H9 (cell line): ENCODE data around the gene MKRN2. TPM values are rescaled to one million over a fixed set of nuclear protein-coding genes. Genes with fewer than 3 reads are reported as not detected.

Experiments
- DNase-seq: peaks from one replicate; pipeline ENCODE4 v3.0.0-alpha.2; 2017
- H2AFZ ChIP-seq: one replicate; pipeline ENCODE4 v1.6.1; 2013; ENCODE audit warnings: mild to moderate bottlenecking, low read length, control low read depth, moderate library complexity
- H2AK5ac ChIP-seq: 2 replicates; pipeline ENCODE4 v1.6.1; 2013; ENCODE audit warnings: low read length, control low read depth, mixed read lengths; ENCODE audit not compliant: insufficient read length
- H2BK120ac ChIP-seq: one replicate; pipeline ENCODE4 v1.6.1; 2013; ENCODE audit warnings: low read depth, mild to moderate bottlenecking, low read length, control low read depth, inconsistent platforms; ENCODE audit not compliant: poor library complexity, severe bottlenecking
- H2BK12ac ChIP-seq: 2 replicates; pipeline ENCODE4 v1.6.1; 2013; ENCODE audit warnings: low read length, control low read depth, mixed read lengths, low read depth; ENCODE audit not compliant: insufficient read length
- H2BK15ac ChIP-seq: 2 replicates; pipeline ENCODE4 v1.6.1; 2013; ENCODE audit warnings: low read depth, low read length, control low read depth
- H2BK20ac ChIP-seq: one replicate; pipeline ENCODE4 v1.6.1; 2013; ENCODE audit warnings: low read depth, mild to moderate bottlenecking, low read length, control low read depth, inconsistent platforms; ENCODE audit not compliant: poor library complexity, severe bottlenecking
- H2BK5ac ChIP-seq: 2 replicates; pipeline ENCODE4 v1.6.1; 2013; ENCODE audit warnings: low read length, control low read depth, mixed read lengths; ENCODE audit not compliant: insufficient read length
- H3K14ac ChIP-seq: 2 replicates; pipeline ENCODE4 v1.6.1; 2013; ENCODE audit warnings: low read length, control low read depth; ENCODE audit not compliant: insufficient read depth
- H3K18ac ChIP-seq: 2 replicates; pipeline ENCODE4 v1.6.1; 2013; ENCODE audit warnings: low read depth, mild to moderate bottlenecking, mixed read lengths, low read length, control low read depth; ENCODE audit not compliant: insufficient read length
- H3K23ac ChIP-seq: 2 replicates; pipeline ENCODE4 v1.6.1; 2013; ENCODE audit warnings: low read length, control low read depth, mixed read lengths, low read depth; ENCODE audit not compliant: insufficient read length
- H3K23me2 ChIP-seq: 2 replicates; pipeline ENCODE4 v1.6.1; 2013; ENCODE audit warnings: low read depth, mild to moderate bottlenecking, mixed read lengths, low read length, control low read depth; ENCODE audit not compliant: insufficient read length, poor library complexity, severe bottlenecking
- H3K27ac ChIP-seq: 2 replicates; pipeline ENCODE4 v1.5.1; 2013; ENCODE audit warnings: low read length, control low read depth, mixed read lengths, low read depth; ENCODE audit not compliant: insufficient read length
- H3K27me3 ChIP-seq: 2 replicates; pipeline ENCODE4 v1.6.1; 2013; ENCODE audit warnings: low read length, control low read depth, inconsistent platforms; ENCODE audit not compliant: insufficient read depth
- H3K4ac ChIP-seq: 2 replicates; pipeline ENCODE4 v1.6.1; 2013; ENCODE audit warnings: low read depth, mild to moderate bottlenecking, control low read depth, inconsistent platforms, low read length, moderate library complexity
- H3K4me1 ChIP-seq: 2 replicates; pipeline ENCODE4 v1.6.1; 2013; ENCODE audit warnings: low read length, control low read depth, inconsistent platforms; ENCODE audit not compliant: insufficient read depth
- H3K4me2 ChIP-seq: 2 replicates; pipeline ENCODE4 v1.6.1; 2013; ENCODE audit warnings: low read length, control low read depth, mixed read lengths; ENCODE audit not compliant: insufficient read length, insufficient read depth
- H3K56ac ChIP-seq: 2 replicates; pipeline ENCODE4 v1.6.1; 2013; ENCODE audit warnings: low read depth, mild to moderate bottlenecking, mixed read lengths, low read length, control low read depth; ENCODE audit not compliant: insufficient read length
- H3K79me1 ChIP-seq: 2 replicates; pipeline ENCODE4 v1.6.1; 2013; ENCODE audit warnings: low read depth, mild to moderate bottlenecking, moderate library complexity, low read length, control low read depth, inconsistent platforms; ENCODE audit not compliant: insufficient read depth, poor library complexity, severe bottlenecking
- H3K79me2 ChIP-seq: 2 replicates; pipeline ENCODE4 v1.6.1; 2013; ENCODE audit warnings: low read length, control low read depth, inconsistent platforms; ENCODE audit not compliant: insufficient read depth
- H3K9ac ChIP-seq: 2 replicates; pipeline ENCODE4 v1.6.1; 2013; ENCODE audit warnings: low read length, control low read depth, mixed read lengths; ENCODE audit not compliant: insufficient read length; ENCODE audit errors: extremely low read depth
- H3K9me3 ChIP-seq: one replicate; pipeline ENCODE4 v1.6.1; 2013; ENCODE audit warnings: low read depth, low read length, inconsistent platforms; ENCODE audit not compliant: control insufficient read depth
- H3T11ph ChIP-seq: one replicate; pipeline ENCODE4 v1.6.1; 2013; ENCODE audit warnings: mild to moderate bottlenecking, low read length, control low read depth, inconsistent platforms
- H4K20me1 ChIP-seq: one replicate; pipeline ENCODE4 v1.6.1; 2013; ENCODE audit not compliant: control insufficient read depth, insufficient read length, insufficient read depth
- H4K5ac ChIP-seq: 2 replicates; pipeline ENCODE4 v1.6.1; 2013; ENCODE audit warnings: low read depth, mild to moderate bottlenecking, mixed read lengths, low read length, control low read depth; ENCODE audit not compliant: insufficient read length
- H4K8ac ChIP-seq: replicated peaks from 2 replicates; pipeline ENCODE4 v1.6.1; 2013; ENCODE audit warnings: low read length, control low read depth, mixed read lengths, low read depth; ENCODE audit not compliant: insufficient read length
- H4K91ac ChIP-seq: 2 replicates; pipeline ENCODE4 v1.6.1; 2013; ENCODE audit warnings: low read depth, mild to moderate bottlenecking, moderate library complexity, mixed read lengths, low read length, control low read depth; ENCODE audit not compliant: insufficient read length
- H3K27ac Mint-ChIP-seq, 3 experiments: 2 replicates in 2 of 3; 3 replicates in 1 of 3; pipeline ENCODE4 v1.8.0; 2020 to 2021; ENCODE audit warnings: mixed read lengths in 3 of 3, mild to moderate bottlenecking in 1 of 3, moderate library complexity in 1 of 3
- H3K27me3 Mint-ChIP-seq: 2 replicates; pipeline ENCODE4 v1.8.0; 2021; ENCODE audit warnings: low read depth, mild to moderate bottlenecking, moderate library complexity, mixed read lengths
- H3K36me3 Mint-ChIP-seq, 3 experiments: 2 replicates in 2 of 3; 3 replicates in 1 of 3; pipeline ENCODE4 v1.8.0; 2020 to 2021; ENCODE audit warnings: low read depth in 3 of 3, mixed read lengths in 3 of 3; ENCODE audit not compliant: insufficient read depth in 1 of 3
- H3K4me1 Mint-ChIP-seq, 2 experiments: 2 replicates each; pipeline ENCODE4 v1.8.0; 2020; ENCODE audit warnings: mixed read lengths in 2 of 2
- H3K4me3 Mint-ChIP-seq, 2 experiments: 2 replicates in 1 of 2; 3 replicates in 1 of 2; pipeline ENCODE4 v1.8.0; 2020 to 2021; ENCODE audit warnings: mild to moderate bottlenecking in 2 of 2, mixed read lengths in 2 of 2, moderate library complexity in 1 of 2
- H3K9me3 Mint-ChIP-seq, 2 experiments: 2 replicates in 1 of 2; 3 replicates in 1 of 2; pipeline ENCODE4 v1.8.0; 2020; ENCODE audit warnings: mild to moderate bottlenecking in 2 of 2, mixed read lengths in 2 of 2, moderate library complexity in 1 of 2
- WGBS: extraction: QIAGEN DNeasy Blood & Tissue Kit; methylation state at CpG from one replicate; pipeline ENCODE4 v1.1.7; 2013; ENCODE audit warnings: missing lambda C conversion rate, low lambda C conversion rate, mixed read lengths; ENCODE audit not compliant: insufficient read length; ENCODE audit errors: extremely low coverage; 5-methylcytosine and 5-hydroxymethylcytosine counted together
- long read RNA-seq: library from polyadenylated mRNA; unstranded; transcript quantifications from one replicate; pipeline ENCODE4 v2.0.0, GENCODE V29; 2020
- total RNA-seq: library from RNA; stranded (reverse); gene quantifications from 2 replicates; pipeline ENCODE4 v1.2.1, GENCODE V29; 2021
- TF ChIP-seq, protein P1 (sequence below): fragments of 200-600 bp; sonication (generic); conservative IDR thresholded peaks from 3 replicates; pipeline ENCODE4 v1.8.0; 2021; ENCODE audit warnings: antibody characterized with exemption, mild to moderate bottlenecking

The MKRN2 gene, protein sequence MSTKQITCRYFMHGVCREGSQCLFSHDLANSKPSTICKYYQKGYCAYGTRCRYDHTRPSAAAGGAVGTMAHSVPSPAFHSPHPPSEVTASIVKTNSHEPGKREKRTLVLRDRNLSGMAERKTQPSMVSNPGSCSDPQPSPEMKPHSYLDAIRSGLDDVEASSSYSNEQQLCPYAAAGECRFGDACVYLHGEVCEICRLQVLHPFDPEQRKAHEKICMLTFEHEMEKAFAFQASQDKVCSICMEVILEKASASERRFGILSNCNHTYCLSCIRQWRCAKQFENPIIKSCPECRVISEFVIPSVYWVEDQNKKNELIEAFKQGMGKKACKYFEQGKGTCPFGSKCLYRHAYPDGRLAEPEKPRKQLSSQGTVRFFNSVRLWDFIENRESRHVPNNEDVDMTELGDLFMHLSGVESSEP
- 17.1 and 18.1 TPM in 2 replicates for total RNA-seq
- long read RNA-seq, transcript MKRN2-202 (7 exons, 1,436 nt) = minor isoform, 13 of 225 reads
- long read RNA-seq, transcript MKRN2-201 (8 exons, 2,848 nt) = major isoform, 188 of 225 reads
- long read RNA-seq, partial matches to known transcripts = 4 of 225 reads
- long read RNA-seq, other reads (novel, unspliced or antisense) = 20 of 225 reads

DNA sequence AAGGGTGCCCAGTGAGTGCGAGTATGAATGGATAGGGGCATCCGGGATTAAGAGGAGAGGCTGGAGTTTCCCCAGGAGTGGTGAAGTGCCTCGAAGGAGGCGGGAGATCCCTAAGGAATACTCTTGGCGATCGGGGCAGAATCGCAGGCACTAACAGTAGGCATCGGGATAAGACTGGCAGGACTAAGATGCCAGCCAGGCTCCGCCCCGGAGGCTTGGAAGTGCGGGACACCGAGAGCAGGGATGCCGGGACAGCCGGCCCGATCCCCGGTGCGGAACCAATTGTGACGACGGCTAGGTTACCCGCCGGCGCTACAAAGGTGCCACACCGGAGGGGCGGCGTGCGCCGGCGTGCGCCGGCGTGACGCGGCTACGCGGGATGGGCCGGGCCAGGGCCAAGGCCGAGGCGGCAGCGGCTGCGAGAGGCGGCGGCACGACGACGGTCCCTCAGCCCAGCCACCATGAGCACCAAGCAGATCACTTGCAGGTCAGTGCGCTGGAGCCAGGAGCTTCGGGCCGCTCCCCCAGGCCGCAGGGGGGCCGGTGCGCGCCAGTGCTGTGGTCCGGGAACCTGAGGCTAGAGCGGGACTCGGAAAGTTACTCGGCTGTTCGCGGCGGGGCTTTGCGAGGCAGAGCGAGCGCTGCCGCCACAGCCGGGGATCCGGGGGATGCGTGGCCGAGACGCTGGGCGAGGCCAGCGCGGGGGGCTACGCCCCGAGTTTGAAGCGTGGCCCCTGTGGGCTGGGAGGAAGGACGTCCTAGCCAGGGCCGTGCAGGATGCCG lies at the start of gene MKRN2:
Gene MKRN2 (plus strand): TSS at position 398 of the 783 bp plus-strand sequence. CDS start 64 bp downstream, at position 462.
- Histone ChIP-seq H2AK5ac (no peak within 1 kb of the TSS), H2BK15ac (no peak within 1 kb of the TSS), H3K4ac (no peak within 1 kb of the TSS), H3K14ac (peak within 1 kb of the TSS; percentile 88), H2BK20ac (no peak within 1 kb of the TSS), H4K5ac (no peak within 1 kb of the TSS), H3K56ac (no peak within 1 kb of the TSS), H4K91ac (no peak within 1 kb of the TSS), H2BK120ac (no peak within 1 kb of the TSS), H3K23ac (no peak within 1 kb of the TSS), H4K8ac (no peak within 1 kb of the TSS), H2BK12ac (no peak within 1 kb of the TSS), H3K27me3 (no peaks in the 10 kb centered on the region), H3K4me2 (peak within 1 kb of the TSS; percentile 96), H3K79me2 (peaks cover 33% of the 10 kb centered on the region; the same call in 1 of the 2 replicates), H3K27ac (peak within 1 kb of the TSS; percentile 31), H3K23me2 (peaks cover 12% of the 10 kb centered on the region), H3K9ac (peak within 1 kb of the TSS; percentile 76), H3K18ac (peak within 1 kb of the TSS; percentile 82), H3K79me1 (peaks cover 13% of the 10 kb centered on the region), H4K20me1 (no peaks in the 10 kb centered on the region), H3K9me3 (no peaks in the 10 kb centered on the region), H2BK5ac (no peak within 1 kb of the TSS), H3K4me1 (no peaks in the 10 kb centered on the region), H2AFZ (peak within 1 kb of the TSS; percentile 89), H3T11ph (no peak within 1 kb of the TSS)
- DNase-seq = peak; percentile 91
- peaks cover 9% of the 10 kb centered on the region for H3K27me3 Mint-ChIP-seq
- H3K4me3 Mint-ChIP-seq = peak within 1 kb of the TSS; percentile 84 to 87
- H3K9me3 Mint-ChIP-seq = no peaks in the 10 kb centered on the region
- WGBS = no CpG with 5 or more reads among the region's 77 CpGs
- peaks cover 33 to 34% of the 10 kb centered on the region in 2 experiments for H3K4me1 Mint-ChIP-seq
- peak within 1 kb of the TSS; percentile 88 to 94 (median 92) for H3K27ac Mint-ChIP-seq
- H3K36me3 Mint-ChIP-seq = no peaks in the 10 kb centered on the region
- TF ChIP-seq, protein P1, sequence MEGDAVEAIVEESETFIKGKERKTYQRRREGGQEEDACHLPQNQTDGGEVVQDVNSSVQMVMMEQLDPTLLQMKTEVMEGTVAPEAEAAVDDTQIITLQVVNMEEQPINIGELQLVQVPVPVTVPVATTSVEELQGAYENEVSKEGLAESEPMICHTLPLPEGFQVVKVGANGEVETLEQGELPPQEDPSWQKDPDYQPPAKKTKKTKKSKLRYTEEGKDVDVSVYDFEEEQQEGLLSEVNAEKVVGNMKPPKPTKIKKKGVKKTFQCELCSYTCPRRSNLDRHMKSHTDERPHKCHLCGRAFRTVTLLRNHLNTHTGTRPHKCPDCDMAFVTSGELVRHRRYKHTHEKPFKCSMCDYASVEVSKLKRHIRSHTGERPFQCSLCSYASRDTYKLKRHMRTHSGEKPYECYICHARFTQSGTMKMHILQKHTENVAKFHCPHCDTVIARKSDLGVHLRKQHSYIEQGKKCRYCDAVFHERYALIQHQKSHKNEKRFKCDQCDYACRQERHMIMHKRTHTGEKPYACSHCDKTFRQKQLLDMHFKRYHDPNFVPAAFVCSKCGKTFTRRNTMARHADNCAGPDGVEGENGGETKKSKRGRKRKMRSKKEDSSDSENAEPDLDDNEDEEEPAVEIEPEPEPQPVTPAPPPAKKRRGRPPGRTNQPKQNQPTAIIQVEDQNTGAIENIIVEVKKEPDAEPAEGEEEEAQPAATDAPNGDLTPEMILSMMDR = no peak
